K562 (cell line): ENCODE data around the gene PSMB10. TPM values are rescaled to one million over a fixed set of nuclear protein-coding genes. Genes with fewer than 3 reads are reported as not detected.

ENCODE experiments used
- ATF4 ChIP-seq: fragments of 450-650 bp; formaldehyde crosslinking; IDR thresholded peaks from 2 replicates; pipeline ENCODE4 v1.4.0; 2022; ENCODE audit warnings: mild to moderate bottlenecking, moderate library complexity
- ELF1 ChIP-seq: fragments of 200-800 bp; sonication (Bioruptor generic); IDR thresholded peaks from 2 replicates; pipeline ENCODE4 v1.6.1; 2016; ENCODE audit warnings: missing genetic modification characterization, missing compliant biosample characterization
- ELF4 ChIP-seq: fragments of 450-650 bp; formaldehyde crosslinking; IDR thresholded peaks from 2 replicates; pipeline ENCODE4 v1.4.0; 2022; ENCODE audit warnings: missing genetic modification characterization
- RBM22 ChIP-seq: fragments of 200-400 bp; formaldehyde crosslinking; IDR thresholded peaks from 2 replicates; pipeline ENCODE4 v1.6.1; 2018; ENCODE audit warnings: low read length, low read depth; ENCODE audit not compliant: poor library complexity, severe bottlenecking
- WHSC1 ChIP-seq: IDR thresholded peaks from one replicate; pipeline ENCODE4 v1.6.1; 2012; ENCODE audit warnings: low read length, control low read depth, inconsistent platforms
- ZFPM2 ChIP-seq: fragments of 250-450 bp; sonication (Bioruptor Pico); IDR thresholded peaks from 2 replicates; pipeline ENCODE4 v1.5.1; 2022; ENCODE audit warnings: mild to moderate bottlenecking
- polyA plus RNA-seq, 8 experiments: library from polyadenylated mRNA; depleted of rRNA in 4 of 8; stranded (reverse) in 5 of 8; unstranded in 3 of 8; fragments of >200 nt; fragmentation: Nextera tagmentation in 2 of 8; fragmentation: Illumina TruSeq in 1 of 8; extraction: Ambion mirVana in 2 of 8; extraction: Trizol in 1 of 8; gene quantifications; 2 replicates each; pipeline versions ENCODE4 v1.2.1 to v1.2.3, GENCODE V29; 2011 to 2014; ENCODE audit warnings: inconsistent platforms in 1 of 8, missing spikeins in 1 of 8
- total RNA-seq, 7 experiments: library from RNA; depleted of rRNA in 6 of 7; stranded (reverse); fragments of >200 nt in 6 of 7; fragmentation: Illumina TruSeq in 2 of 7; extraction: Trizol in 2 of 7; gene quantifications; 2 replicates each; pipeline versions ENCODE4 v1.2.1 to v1.2.3, GENCODE V29; 2011 to 2021; ENCODE audit warnings: low replicate concordance in 1 of 7
- TF ChIP-seq, protein P1 (sequence below): sonication (generic); formaldehyde crosslinking; IDR thresholded peaks from 2 replicates; pipeline ENCODE4 v1.8.0; 2022; ENCODE audit warnings: mild to moderate bottlenecking, low read depth, missing genetic modification reagents
- TF ChIP-seq, protein P2 (sequence below): fragments of 450-650 bp; IDR thresholded peaks from 2 replicates; pipeline ENCODE4 v1.6.1; 2017; ENCODE audit warnings: antibody characterized with exemption, mild to moderate bottlenecking

PSMB10 gene
- total and polyA plus RNA-seq, 9 of the 15 experiments (the other 6 are each of a cell fraction or from before 2014, with no cell fraction given), result 11.7 to 105 (median 51.0) TPM

DNA sequence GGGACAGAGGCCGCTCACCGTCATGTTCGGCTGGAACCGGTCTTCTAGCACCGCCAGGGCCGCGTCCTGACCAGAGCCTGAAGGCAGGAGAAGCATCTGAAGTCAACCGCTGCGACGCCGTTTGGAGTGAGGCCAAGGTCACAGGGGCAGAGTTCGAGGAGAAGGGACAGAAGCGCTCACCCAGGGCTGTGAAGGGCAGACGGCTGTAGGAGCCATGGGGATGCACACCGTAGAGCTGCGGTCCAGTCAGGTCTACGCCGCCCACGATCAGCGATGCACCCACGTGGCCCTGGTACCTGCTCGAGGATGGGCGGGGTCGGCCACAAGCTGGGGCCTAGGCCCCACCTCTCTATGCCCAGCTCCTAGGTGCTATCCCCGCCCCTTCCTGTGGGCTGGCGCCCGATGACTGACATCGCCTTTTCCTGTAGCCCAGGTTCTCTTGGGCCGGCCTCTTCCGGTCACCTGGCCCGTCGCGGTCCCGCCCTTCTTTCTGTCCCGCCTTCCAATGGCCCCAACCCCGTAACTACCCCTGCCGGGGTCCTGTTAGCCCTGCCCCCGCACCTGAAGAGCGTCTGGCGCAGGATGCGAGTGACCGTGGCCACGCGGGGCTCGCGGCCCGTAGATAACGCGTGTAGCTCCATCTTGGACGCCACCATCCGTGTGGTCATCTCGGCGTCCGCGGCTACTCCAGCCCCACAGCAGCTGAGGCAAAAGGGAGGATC lies 1.1 kb downstream of the PSMB10 start (continued):
- TF ChIP-seq RBM22 (peak; percentile 94), WHSC1 (no peak), ZFPM2 (CRISPR knock-in tag) (0 out of 2 replicates have a peak, but pooled peaks have one; percentile 5), ELF1 (tag) (peak; percentile 81), ATF4 (CRISPR knock-in tag) (0 out of 2 replicates have a peak, but pooled peaks have one; percentile 23), ELF4 (CRISPR knock-in tag) (peak; percentile 61; the same call in 1 of the 2 replicates)
- TF ChIP-seq, protein P1, sequence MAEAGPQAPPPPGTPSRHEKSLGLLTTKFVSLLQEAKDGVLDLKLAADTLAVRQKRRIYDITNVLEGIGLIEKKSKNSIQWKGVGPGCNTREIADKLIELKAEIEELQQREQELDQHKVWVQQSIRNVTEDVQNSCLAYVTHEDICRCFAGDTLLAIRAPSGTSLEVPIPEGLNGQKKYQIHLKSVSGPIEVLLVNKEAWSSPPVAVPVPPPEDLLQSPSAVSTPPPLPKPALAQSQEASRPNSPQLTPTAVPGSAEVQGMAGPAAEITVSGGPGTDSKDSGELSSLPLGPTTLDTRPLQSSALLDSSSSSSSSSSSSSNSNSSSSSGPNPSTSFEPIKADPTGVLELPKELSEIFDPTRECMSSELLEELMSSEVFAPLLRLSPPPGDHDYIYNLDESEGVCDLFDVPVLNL (CRISPR knock-in tag), result 0 out of 2 replicates have a peak, but pooled peaks have one; percentile 49
- TF ChIP-seq, protein P2, sequence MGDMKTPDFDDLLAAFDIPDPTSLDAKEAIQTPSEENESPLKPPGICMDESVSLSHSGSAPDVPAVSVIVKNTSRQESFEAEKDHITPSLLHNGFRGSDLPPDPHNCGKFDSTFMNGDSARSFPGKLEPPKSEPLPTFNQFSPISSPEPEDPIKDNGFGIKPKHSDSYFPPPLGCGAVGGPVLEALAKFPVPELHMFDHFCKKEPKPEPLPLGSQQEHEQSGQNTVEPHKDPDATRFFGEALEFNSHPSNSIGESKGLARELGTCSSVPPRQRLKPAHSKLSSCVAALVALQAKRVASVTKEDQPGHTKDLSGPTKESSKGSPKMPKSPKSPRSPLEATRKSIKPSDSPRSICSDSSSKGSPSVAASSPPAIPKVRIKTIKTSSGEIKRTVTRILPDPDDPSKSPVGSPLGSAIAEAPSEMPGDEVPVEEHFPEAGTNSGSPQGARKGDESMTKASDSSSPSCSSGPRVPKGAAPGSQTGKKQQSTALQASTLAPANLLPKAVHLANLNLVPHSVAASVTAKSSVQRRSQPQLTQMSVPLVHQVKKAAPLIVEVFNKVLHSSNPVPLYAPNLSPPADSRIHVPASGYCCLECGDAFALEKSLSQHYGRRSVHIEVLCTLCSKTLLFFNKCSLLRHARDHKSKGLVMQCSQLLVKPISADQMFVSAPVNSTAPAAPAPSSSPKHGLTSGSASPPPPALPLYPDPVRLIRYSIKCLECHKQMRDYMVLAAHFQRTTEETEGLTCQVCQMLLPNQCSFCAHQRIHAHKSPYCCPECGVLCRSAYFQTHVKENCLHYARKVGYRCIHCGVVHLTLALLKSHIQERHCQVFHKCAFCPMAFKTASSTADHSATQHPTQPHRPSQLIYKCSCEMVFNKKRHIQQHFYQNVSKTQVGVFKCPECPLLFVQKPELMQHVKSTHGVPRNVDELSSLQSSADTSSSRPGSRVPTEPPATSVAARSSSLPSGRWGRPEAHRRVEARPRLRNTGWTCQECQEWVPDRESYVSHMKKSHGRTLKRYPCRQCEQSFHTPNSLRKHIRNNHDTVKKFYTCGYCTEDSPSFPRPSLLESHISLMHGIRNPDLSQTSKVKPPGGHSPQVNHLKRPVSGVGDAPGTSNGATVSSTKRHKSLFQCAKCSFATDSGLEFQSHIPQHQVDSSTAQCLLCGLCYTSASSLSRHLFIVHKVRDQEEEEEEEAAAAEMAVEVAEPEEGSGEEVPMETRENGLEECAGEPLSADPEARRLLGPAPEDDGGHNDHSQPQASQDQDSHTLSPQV, result peak; percentile 57; the same call in 1 of the 2 replicates
